ENCODE measurements around the gene AADACL3.

DNA sequence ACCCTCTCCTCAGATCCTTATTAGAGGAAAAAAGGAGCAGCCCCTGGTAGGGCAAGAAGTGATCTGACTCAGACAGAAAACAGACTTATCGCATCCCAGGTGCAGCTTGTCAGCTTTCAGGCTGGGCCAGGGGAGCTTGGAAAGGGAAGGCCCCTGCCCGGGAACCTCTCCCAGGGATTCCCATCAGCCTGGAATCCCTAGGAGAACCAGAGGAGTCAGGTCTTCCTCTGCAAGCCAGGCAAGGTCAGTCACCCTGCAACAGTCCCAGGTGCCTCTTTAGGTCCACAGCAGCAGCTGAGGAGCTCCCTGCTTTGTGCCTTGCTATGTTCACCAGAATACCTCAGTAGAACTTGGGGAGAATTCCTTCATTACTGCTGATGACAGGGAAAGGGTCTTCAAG, 54.7 kb downstream of the AADACL3 start:
- TF ChIP-seq, protein P1, sequence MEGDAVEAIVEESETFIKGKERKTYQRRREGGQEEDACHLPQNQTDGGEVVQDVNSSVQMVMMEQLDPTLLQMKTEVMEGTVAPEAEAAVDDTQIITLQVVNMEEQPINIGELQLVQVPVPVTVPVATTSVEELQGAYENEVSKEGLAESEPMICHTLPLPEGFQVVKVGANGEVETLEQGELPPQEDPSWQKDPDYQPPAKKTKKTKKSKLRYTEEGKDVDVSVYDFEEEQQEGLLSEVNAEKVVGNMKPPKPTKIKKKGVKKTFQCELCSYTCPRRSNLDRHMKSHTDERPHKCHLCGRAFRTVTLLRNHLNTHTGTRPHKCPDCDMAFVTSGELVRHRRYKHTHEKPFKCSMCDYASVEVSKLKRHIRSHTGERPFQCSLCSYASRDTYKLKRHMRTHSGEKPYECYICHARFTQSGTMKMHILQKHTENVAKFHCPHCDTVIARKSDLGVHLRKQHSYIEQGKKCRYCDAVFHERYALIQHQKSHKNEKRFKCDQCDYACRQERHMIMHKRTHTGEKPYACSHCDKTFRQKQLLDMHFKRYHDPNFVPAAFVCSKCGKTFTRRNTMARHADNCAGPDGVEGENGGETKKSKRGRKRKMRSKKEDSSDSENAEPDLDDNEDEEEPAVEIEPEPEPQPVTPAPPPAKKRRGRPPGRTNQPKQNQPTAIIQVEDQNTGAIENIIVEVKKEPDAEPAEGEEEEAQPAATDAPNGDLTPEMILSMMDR (IDR thresholded peaks at IDR 0.05; ENCODE audit: insufficient read depth, low read depth, low read length) = no peak
- TF ChIP-seq EZH2 (IDR thresholded peaks at IDR 0.05; ENCODE audit: insufficient read depth, low read length) = no peak

Measured in astrocyte (in vitro differentiated cells and primary cell).